Fibroblast of the aortic adventitia (primary cell): ENCODE results near the gene GGPS1. TPM values are rescaled to one million over a fixed set of nuclear protein-coding genes. Genes with fewer than 3 reads are reported as not detected.
"Not testable (repeated sequence)": the region's sequence is repeated elsewhere in the genome, so short reads cannot be mapped to it uniquely, and the experiment has no call there.

ENCODE experiments used
- DNase-seq: peaks from one replicate; pipeline ENCODE4 v3.0.0-alpha.2; 2010; ENCODE audit warnings: low read depth
- H3K4me3 ChIP-seq: 2 replicates; pipeline ENCODE4 v1.5.1; 2011; ENCODE audit warnings: low read depth, mild to moderate bottlenecking, control low read depth, low read length, moderate library complexity
- CTCF ChIP-seq: IDR thresholded peaks from 2 replicates; pipeline ENCODE4 v1.5.1; 2011; ENCODE audit warnings: mild to moderate bottlenecking, low read length, control low read depth, inconsistent platforms; ENCODE audit not compliant: insufficient read depth
- small RNA-seq: library from RNA; depleted of rRNA; stranded (forward); fragments of <200 nt; gene quantifications from one replicate; pipeline ENCODE3, GENCODE V24; 2012
- total RNA-seq: library from RNA; depleted of rRNA; stranded (reverse); fragments of >200 nt; gene quantifications from 2 replicates; pipeline ENCODE4 v1.2.3, GENCODE V29; 2012; ENCODE audit warnings: low replicate concordance

The GGPS1 gene
- total RNA-seq, 1 donor: 41.8 TPM

DNA sequence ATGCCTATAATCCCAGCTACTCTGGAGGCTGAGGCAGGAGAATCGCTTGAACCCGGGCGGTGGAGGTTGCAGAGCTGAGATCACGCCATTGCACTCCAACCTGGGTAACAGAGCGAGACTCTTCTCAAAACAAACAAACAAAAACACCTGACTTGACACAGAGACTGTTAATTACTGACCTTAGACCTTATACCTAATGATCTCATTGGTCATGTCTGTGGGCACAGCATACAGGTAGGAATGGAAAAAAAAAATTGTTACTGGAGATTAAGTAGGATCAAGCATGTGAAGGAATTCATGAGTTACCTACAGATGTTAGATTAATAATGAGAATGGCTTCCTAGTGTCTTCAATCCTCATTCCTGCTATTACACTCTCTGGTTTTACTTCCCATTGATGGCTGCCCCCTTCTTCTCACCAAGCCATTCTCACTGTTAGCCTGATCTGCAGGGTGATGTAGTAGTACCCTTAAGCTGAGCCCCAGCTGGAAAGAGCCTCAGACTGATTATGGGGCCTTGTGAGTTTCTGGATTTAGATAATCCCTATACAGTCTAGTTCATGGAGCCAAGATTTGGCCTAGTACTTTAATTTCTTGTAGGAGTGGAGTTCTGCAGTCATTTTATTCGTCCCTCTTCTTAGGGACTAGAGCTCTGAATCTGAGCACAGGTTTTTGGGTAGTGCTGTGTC is 47.7 kb downstream of the GGPS1 start:
- no peak for TF ChIP-seq CTCF

DNA sequence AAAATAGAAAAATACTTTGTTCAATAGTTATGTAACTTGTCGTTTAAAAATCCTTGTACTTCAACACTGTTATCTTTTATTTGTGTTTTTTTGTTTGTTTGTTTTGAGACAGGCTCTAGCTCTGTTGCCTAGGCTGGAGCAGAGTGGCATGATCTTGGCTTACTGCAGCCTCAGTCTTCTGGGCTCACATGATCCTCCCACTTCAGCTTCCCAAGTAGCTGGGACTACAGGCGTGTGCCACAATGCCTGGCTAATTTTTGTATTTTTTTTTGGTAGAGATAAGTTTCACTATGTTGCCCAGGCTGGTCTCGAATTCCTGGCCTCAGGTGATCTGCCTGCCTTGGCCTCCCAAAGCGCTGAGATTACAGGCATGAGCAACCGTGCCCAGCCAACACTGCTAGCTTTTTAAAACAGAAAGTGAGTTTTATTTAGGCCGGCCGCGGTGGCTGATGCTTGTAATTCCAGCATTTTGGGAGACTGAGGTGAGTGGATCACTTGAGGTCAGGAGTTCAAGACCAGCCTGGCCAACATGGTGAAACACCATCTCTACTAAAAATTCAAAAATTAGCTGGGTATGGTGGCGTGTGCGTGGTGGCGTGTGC is 49.9 kb downstream of the GGPS1 start:
- not testable (repeated sequence) for DNase-seq, H3K4me3 ChIP-seq

More for the DNA sequence above, 47.7 kb downstream of the GGPS1 start:
- H3K4me3 ChIP-seq: no peak overlapping the region
- no peak for DNase-seq

- not testable (repeated sequence) for DNase-seq, H3K4me3 ChIP-seq
Measured at GRCh38 chr1:235381955-235382739, 53.8 kb downstream of the GGPS1 start.

GRCh38 chr1:235385633-235386032 is 57.3 kb downstream of the GGPS1 start:
- DNase-seq: not testable (repeated sequence)

GRCh38 chr1:235391874-235392273 is 63.5 kb downstream of the GGPS1 start:
- DNase-seq: no peak
- no peak overlapping the region for H3K4me3 ChIP-seq
- TF ChIP-seq CTCF: no peak

More at GRCh38 chr1:235385633-235386032, 57.3 kb downstream of the GGPS1 start:
- not testable (repeated sequence) for H3K4me3 ChIP-seq

Small RNA genes lying within 50 kb of the gene (small RNA-seq; reads per million reads assigned to genes)
- gene AL391994.1: not detected

Other genes with a start within 250 kb of the GGPS1 start
- 96.5 and 107 TPM in 2 replicates for gene TOMM20, start 199.7 kb upstream of the GGPS1 start, total RNA-seq
- gene RBM34, start 167.3 kb upstream of the GGPS1 start, total RNA-seq: 55.2 and 118 TPM in 2 replicates
- 36.7 and 58.4 TPM in 2 replicates for gene ARID4B, start 391 bp upstream of the GGPS1 start, total RNA-seq
- gene TBCE, start 38.9 kb downstream of the GGPS1 start, total RNA-seq: 25.5 and 30.5 TPM in 2 replicates
- 43.0 and 69.4 TPM in 2 replicates for gene B3GALNT2, start 175.9 kb downstream of the GGPS1 start, total RNA-seq